ENCODE measurements around the gene ATG7. TPM values are rescaled to one million over a fixed set of nuclear protein-coding genes. Genes with fewer than 3 reads are reported as not detected.

ATG7 gene
- total RNA-seq, 1 experiment from 2014 or later, result 56.1 TPM

GRCh38 chr3:11435440-11436165, 163.4 kb downstream of the ATG7 start:
- H3K4me3 ChIP-seq, result no peak overlapping the region
- DNase-seq, result no peak
- H3F3A ChIP-seq (ENCODE audit: insufficient read depth, low read depth), result no peaks in the 10 kb centered on the region
- POLR2A ChIA-PET (ENCODE audit: unreplicated experiment), result no interaction called here
- intact Hi-C loops (cut with micrococcal nuclease; ENCODE audit: unreplicated experiment), result no loop called here
- TF ChIP-seq CTCF (conservative IDR thresholded peaks at IDR 0.05) (no peak), EZH2 (IDR thresholded peaks at IDR 0.05; ENCODE audit: low read depth) (no peak)
- no peaks in the 10 kb centered on the region for H3K79me2 ChIP-seq (ENCODE audit: low read depth)
- 0 out of 2 replicates have a peak, but pooled peaks cover 4% of the 10 kb centered on the region for H4K20me1 ChIP-seq (ENCODE audit: insufficient read depth)
- no peaks in the 10 kb centered on the region for H3K36me3 ChIP-seq (ENCODE audit: low read depth)
- H3K9me2 ChIP-seq (ENCODE audit: insufficient read depth), result no peaks in the 10 kb centered on the region
- no peaks in the 10 kb centered on the region for H3K9me3 ChIP-seq (ENCODE audit: insufficient read depth, low read depth)
- H3K4me2 ChIP-seq, result no peak overlapping the region
- no TSS peak for BruUV-seq (replicated peaks)
- H3K4me1 ChIP-seq (replicated peaks; ENCODE audit: insufficient read depth), result no peaks in the 10 kb centered on the region
- no peak overlapping the region for H2AFZ ChIP-seq
- CTCF ChIA-PET, result no interaction called here
- no peak overlapping the region for H3K27ac ChIP-seq
- H3K27me3 ChIP-seq (ENCODE audit: insufficient read depth, low read depth), result no peaks in the 10 kb centered on the region

- TF ChIP-seq EZH2 (IDR thresholded peaks at IDR 0.05; ENCODE audit: low read depth), result no peak
- TF ChIP-seq CTCF (conservative IDR thresholded peaks at IDR 0.05), result no peak
- H3K36me3 ChIP-seq (ENCODE audit: low read depth), result no peaks in the 10 kb centered on the region
- BruUV-seq (replicated peaks), result no TSS peak
- CTCF ChIA-PET, result no interaction called here
- no peaks in the 10 kb centered on the region for H3K4me1 ChIP-seq (replicated peaks; ENCODE audit: insufficient read depth)
- no peak for DNase-seq
- POLR2A ChIA-PET (ENCODE audit: unreplicated experiment), result no interaction called here
- intact Hi-C loops (cut with micrococcal nuclease; ENCODE audit: unreplicated experiment), result no loop called here
- no peaks in the 10 kb centered on the region for H3K79me2 ChIP-seq (ENCODE audit: low read depth)
- no peaks in the 10 kb centered on the region for H3F3A ChIP-seq (ENCODE audit: insufficient read depth, low read depth)
- no peak overlapping the region for H3K27ac ChIP-seq
- H3K27me3 ChIP-seq (ENCODE audit: insufficient read depth, low read depth), result no peaks in the 10 kb centered on the region
- H3K4me3 ChIP-seq, result no peak overlapping the region
- no peak overlapping the region for H2AFZ ChIP-seq
- no peak overlapping the region for H3K4me2 ChIP-seq
- H4K20me1 ChIP-seq (ENCODE audit: insufficient read depth), result 0 out of 2 replicates have a peak, but pooled peaks cover 4% of the 10 kb centered on the region
- no peaks in the 10 kb centered on the region for H3K9me2 ChIP-seq (ENCODE audit: insufficient read depth)
- no peaks in the 10 kb centered on the region for H3K9me3 ChIP-seq (ENCODE audit: insufficient read depth, low read depth)
These were observed 164.6 kb downstream of the ATG7 start for GRCh38 chr3:11436775-11437174.

GRCh38 chr3:11437506-11437905, 165.3 kb downstream of the ATG7 start:
- Histone ChIP-seq H3K36me3 (ENCODE audit: low read depth) (no peaks in the 10 kb centered on the region), H3K27ac (no peak overlapping the region), H3K27me3 (ENCODE audit: insufficient read depth, low read depth) (no peaks in the 10 kb centered on the region), H3F3A (ENCODE audit: insufficient read depth, low read depth) (no peaks in the 10 kb centered on the region), H3K79me2 (ENCODE audit: low read depth) (no peaks in the 10 kb centered on the region), H3K9me3 (ENCODE audit: insufficient read depth, low read depth) (no peaks in the 10 kb centered on the region), H3K4me1 (replicated peaks; ENCODE audit: insufficient read depth) (no peaks in the 10 kb centered on the region), H3K4me3 (no peak overlapping the region), H3K9me2 (ENCODE audit: insufficient read depth) (no peaks in the 10 kb centered on the region), H3K4me2 (no peak overlapping the region), H4K20me1 (ENCODE audit: insufficient read depth) (0 out of 2 replicates have a peak, but pooled peaks cover 4% of the 10 kb centered on the region), H2AFZ (no peak overlapping the region)
- CTCF ChIA-PET, result no interaction called here
- TF ChIP-seq CTCF (conservative IDR thresholded peaks at IDR 0.05), result no peak
- no peak for TF ChIP-seq EZH2 (IDR thresholded peaks at IDR 0.05; ENCODE audit: low read depth)
- no TSS peak for BruUV-seq (replicated peaks)
- no peak for DNase-seq
- intact Hi-C loops (cut with micrococcal nuclease; ENCODE audit: unreplicated experiment), result no loop called here
- POLR2A ChIA-PET (ENCODE audit: unreplicated experiment), result no interaction called here

Data from PC-9 (cell line).